K562 (cell line): ENCODE data around the gene PPAN. TPM values are rescaled to one million over a fixed set of nuclear protein-coding genes. Genes with fewer than 3 reads are reported as not detected.
A peak's percentile ranks its signal among the peaks of the same experiment; 100 is the strongest.

Source experiments
- ATAC-seq: fragments of 200-7000 bp; cut with Tn5 transposase; 3 replicates; pipeline ENCODE4 v1.9.1; 2020; ENCODE audit warnings: moderate library complexity
- BruUV-seq: library from RNA; stranded (reverse); fragments of 400-500 nt; replicated peaks from 2 replicates; lab custom pipeline; 2021; lab: Mats Ljungman, UMichigan
- CTCF ChIA-PET: fragments of 300-600 bp; formaldehyde crosslinking; extraction: SDS; loops from one replicate; lab custom pipeline; 2021; ENCODE audit warnings: low intra/inter-chr PET ratio; lab: Yijun Ruan, JAX
- POLR2A ChIA-PET: fragments of 300-600, 350-650 bp; sonication (Branson Sonifier 250); formaldehyde crosslinking; extraction: SDS; loops from one replicate; lab custom pipeline; 2021; ENCODE audit warnings: antibody characterized with exemption, inconsistent platforms; lab: Yijun Ruan, JAX
- DNase-seq, 4 experiments: peaks; one replicate each; pipeline versions ENCODE4 v3.0.0 to v3.0.0-alpha.2; 2011 to 2018; ENCODE audit warnings: low spot score in 3 of 4, mixed read lengths in 3 of 4; ENCODE audit errors: extremely low read depth in 1 of 4
- FAIRE-seq: peaks from 2 replicates; lab custom pipeline; 2011; peaks lifted over from hg19 to GRCh38; lab: Jason Lieb, UNC
- H2AFZ ChIP-seq: 2 replicates; pipeline ENCODE4 v1.6.0; 2011; ENCODE audit warnings: low read depth, low read length, control low read depth, inconsistent platforms
- H3K27ac ChIP-seq: fragments of 200-600 bp; 3 replicates; pipeline ENCODE4 v1.8.0; 2011; ENCODE audit warnings: low read depth, mild to moderate bottlenecking, control low read depth, inconsistent platforms, low read length, moderate library complexity, mixed read lengths; ENCODE audit errors: extremely low read depth
- H3K27me3 ChIP-seq, 2 experiments: fragments of 300-600 bp in 1 of 2; 2 replicates in 1 of 2; 3 replicates in 1 of 2; pipeline versions ENCODE4 v1.6.0 to v1.8.0; 2011; ENCODE audit warnings: inconsistent platforms in 2 of 2, low read length in 2 of 2, mild to moderate bottlenecking in 1 of 2, mixed read lengths in 1 of 2, moderate library complexity in 1 of 2; ENCODE audit not compliant: control insufficient read depth in 2 of 2, insufficient read depth in 2 of 2
- H3K36me3 ChIP-seq: fragments of 300-600 bp; 3 replicates; pipeline ENCODE4 v1.8.0; 2011; ENCODE audit warnings: mild to moderate bottlenecking, low read length, inconsistent platforms; ENCODE audit not compliant: control insufficient read depth, insufficient read depth
- H3K4me1 ChIP-seq, 2 experiments: fragments of 200-600 bp in 1 of 2; replicated peaks in 1 of 2; 2 replicates in 1 of 2; 3 replicates in 1 of 2; pipeline versions ENCODE4 v1.5.1 to v1.8.0; 2011; ENCODE audit warnings: inconsistent platforms in 2 of 2, low read length in 2 of 2, mild to moderate bottlenecking in 1 of 2, mixed read lengths in 1 of 2, moderate library complexity in 1 of 2; ENCODE audit not compliant: control insufficient read depth in 2 of 2, insufficient read depth in 2 of 2
- H3K4me2 ChIP-seq: 2 replicates; pipeline ENCODE4 v1.6.1; 2011; ENCODE audit warnings: low read length, control low read depth, inconsistent platforms, mixed read lengths; ENCODE audit not compliant: insufficient read depth
- H3K4me3 ChIP-seq: fragments of 200-600 bp; sonication (generic), shearing (Covaris generic); 2 replicates; pipeline ENCODE4 v1.5.1; 2016; ENCODE audit warnings: control low read depth, inconsistent platforms
- H3K79me2 ChIP-seq: fragments of 200-600 bp; 3 replicates; pipeline ENCODE4 v1.8.0; 2011; ENCODE audit warnings: low read length, inconsistent platforms; ENCODE audit not compliant: control insufficient read depth, insufficient read depth
- H3K9ac ChIP-seq, 2 experiments: 2 replicates each; pipeline versions ENCODE4 v1.6.0 to v1.6.1; 2011; ENCODE audit warnings: low read depth in 2 of 2, low read length in 2 of 2, control low read depth in 1 of 2, inconsistent platforms in 1 of 2, mild to moderate bottlenecking in 1 of 2, mixed read lengths in 1 of 2; ENCODE audit not compliant: insufficient read depth in 1 of 2
- H3K9me1 ChIP-seq: one replicate; pipeline ENCODE4 v1.6.0; 2011; ENCODE audit warnings: inconsistent platforms, mild to moderate bottlenecking, low read length, moderate library complexity; ENCODE audit not compliant: control insufficient read depth, insufficient read depth
- H3K9me3 ChIP-seq: replicated peaks from 2 replicates; pipeline ENCODE4 v1.5.1; 2011; ENCODE audit warnings: low read depth, low read length, inconsistent platforms; ENCODE audit not compliant: control insufficient read depth, insufficient read depth
- H4K20me1 ChIP-seq: replicated peaks from 2 replicates; pipeline ENCODE4 v1.6.1; 2011; ENCODE audit warnings: low read length, inconsistent platforms, mixed read lengths; ENCODE audit not compliant: control insufficient read depth, insufficient read depth
- ARID1B ChIP-seq: fragments of 450-650 bp; IDR thresholded peaks from 2 replicates; pipeline ENCODE4 v1.6.1; 2016; ENCODE audit warnings: antibody characterized with exemption, mild to moderate bottlenecking, inconsistent platforms
- ATF7 ChIP-seq: fragments of 450-650 bp; IDR thresholded peaks from 2 replicates; pipeline ENCODE4 v1.7.1; 2014; ENCODE audit warnings: mild to moderate bottlenecking, moderate library complexity
- CBFA2T3 ChIP-seq: fragments of 450-650 bp; IDR thresholded peaks from 2 replicates; pipeline ENCODE4 v1.6.1; 2017
- ESRRA ChIP-seq: fragments of 450-650 bp; IDR thresholded peaks from 2 replicates; pipeline ENCODE4 v1.6.1; 2014; ENCODE audit warnings: low read depth, mild to moderate bottlenecking, moderate library complexity, borderline replicate concordance
- FOXJ2 ChIP-seq: fragments of 200-800 bp; sonication (Bioruptor generic); IDR thresholded peaks from 2 replicates; pipeline ENCODE4 v1.6.1; 2016; ENCODE audit warnings: missing genetic modification characterization, missing compliant biosample characterization
- JUND ChIP-seq, 2 experiments: IDR thresholded peaks; 2 replicates in 1 of 2; 3 replicates in 1 of 2; pipeline ENCODE4 v1.6.1; 2011; ENCODE audit warnings: borderline replicate concordance in 2 of 2, low read depth in 2 of 2, low read length in 2 of 2, improper control_type of control experiment in 1 of 2, missing biosample characterization in 1 of 2, missing genetic modification characterization in 1 of 2, missing genetic modification reagents in 1 of 2
- NFE2L1 ChIP-seq: fragments of 450-650 bp; IDR thresholded peaks from 2 replicates; pipeline ENCODE4 v1.6.1; 2016; ENCODE audit warnings: missing genetic modification characterization, low read depth, mild to moderate bottlenecking, missing compliant biosample characterization, moderate library complexity, borderline replicate concordance
- NR2C2 ChIP-seq, 2 experiments: fragments of 200-800 bp in 1 of 2; sonication (Bioruptor generic) in 1 of 2; sonication (generic) in 1 of 2; formaldehyde crosslinking in 1 of 2; IDR thresholded peaks; 2 replicates each; pipeline versions ENCODE4 v1.6.1 to v1.8.0; 2016 to 2022; ENCODE audit warnings: mild to moderate bottlenecking in 1 of 2, missing compliant biosample characterization in 1 of 2, missing genetic modification characterization in 1 of 2, missing genetic modification reagents in 1 of 2
- SOX6 ChIP-seq: fragments of 450-650 bp; IDR thresholded peaks from 2 replicates; pipeline ENCODE4 v1.6.1; 2014; ENCODE audit warnings: mild to moderate bottlenecking
- TFAM ChIP-seq: fragments of 250-450 bp; sonication (Bioruptor Pico); conservative IDR thresholded peaks from 2 replicates; pipeline ENCODE4 v1.5.0; 2021; ENCODE audit warnings: mild to moderate bottlenecking, moderate library complexity
- ZNF778 ChIP-seq: fragments of 450-650 bp; formaldehyde crosslinking; IDR thresholded peaks from 2 replicates; pipeline ENCODE4 v1.4.0; 2020; ENCODE audit warnings: mild to moderate bottlenecking, moderate library complexity
- WGBS: fragments of 100-300 bp; shearing (Covaris generic); methylation state at CpG from one replicate; pipeline ENCODE4 v1.1.6; 2016; ENCODE audit warnings: low coverage, mixed read lengths; ENCODE audit not compliant: insufficient coverage; ENCODE audit errors: missing lambda C conversion rate; 5-methylcytosine and 5-hydroxymethylcytosine counted together
- in situ Hi-C: fragments of 300-500 bp; cut with MboI; formaldehyde crosslinking; loops from 4 replicates; pipeline ENCODE4 v1.15.0; 2018; ENCODE audit warnings: inconsistent platforms, mixed read lengths
- intact Hi-C: fragments of 100-400 bp; cut with micrococcal nuclease; formaldehyde crosslinking; loops from 2 replicates; pipeline ENCODE4 v1.14.2; 2022
- polyA plus RNA-seq, 8 experiments: library from polyadenylated mRNA; depleted of rRNA in 4 of 8; stranded (reverse) in 5 of 8; unstranded in 3 of 8; fragments of >200 nt; fragmentation: Nextera tagmentation in 2 of 8; fragmentation: Illumina TruSeq in 1 of 8; extraction: Ambion mirVana in 2 of 8; extraction: Trizol in 1 of 8; gene quantifications; 2 replicates each; pipeline versions ENCODE4 v1.2.1 to v1.2.3, GENCODE V29; 2011 to 2014; ENCODE audit warnings: inconsistent platforms in 1 of 8, missing spikeins in 1 of 8
- total RNA-seq, 7 experiments: library from RNA; depleted of rRNA in 6 of 7; stranded (reverse); fragments of >200 nt in 6 of 7; fragmentation: Illumina TruSeq in 2 of 7; extraction: Trizol in 2 of 7; gene quantifications; 2 replicates each; pipeline versions ENCODE4 v1.2.1 to v1.2.3, GENCODE V29; 2011 to 2021; ENCODE audit warnings: low replicate concordance in 1 of 7
- TF ChIP-seq, protein P1 (sequence below): fragments of 250-450 bp; sonication (Bioruptor Pico); IDR thresholded peaks from 2 replicates; pipeline ENCODE4 v1.5.0; 2021
- TF ChIP-seq, protein P2 (sequence below), 3 experiments: fragments of 200-800 bp in 1 of 3; sonication (Bioruptor generic) in 1 of 3; sonication (generic) in 1 of 3; formaldehyde crosslinking in 1 of 3; IDR thresholded peaks; 2 replicates each; pipeline versions ENCODE4 v1.6.1 to v1.8.0; 2016 to 2022; ENCODE audit warnings: mild to moderate bottlenecking in 2 of 3, missing compliant biosample characterization in 2 of 3, missing genetic modification characterization in 2 of 3, missing genetic modification reagents in 1 of 3
- TF ChIP-seq, protein P3 (sequence below), 2 experiments: fragments of 450-650 bp; conservative IDR thresholded peaks; 2 replicates each; pipeline ENCODE4 v1.6.1; 2017; ENCODE audit warnings: mild to moderate bottlenecking in 2 of 2, moderate library complexity in 2 of 2

Gene PPAN
- total and polyA plus RNA-seq, 9 of the 15 experiments (the other 6 are each of a cell fraction or from before 2014, with no cell fraction given), result 2.2 to 129 (median 59.1) TPM

DNA sequence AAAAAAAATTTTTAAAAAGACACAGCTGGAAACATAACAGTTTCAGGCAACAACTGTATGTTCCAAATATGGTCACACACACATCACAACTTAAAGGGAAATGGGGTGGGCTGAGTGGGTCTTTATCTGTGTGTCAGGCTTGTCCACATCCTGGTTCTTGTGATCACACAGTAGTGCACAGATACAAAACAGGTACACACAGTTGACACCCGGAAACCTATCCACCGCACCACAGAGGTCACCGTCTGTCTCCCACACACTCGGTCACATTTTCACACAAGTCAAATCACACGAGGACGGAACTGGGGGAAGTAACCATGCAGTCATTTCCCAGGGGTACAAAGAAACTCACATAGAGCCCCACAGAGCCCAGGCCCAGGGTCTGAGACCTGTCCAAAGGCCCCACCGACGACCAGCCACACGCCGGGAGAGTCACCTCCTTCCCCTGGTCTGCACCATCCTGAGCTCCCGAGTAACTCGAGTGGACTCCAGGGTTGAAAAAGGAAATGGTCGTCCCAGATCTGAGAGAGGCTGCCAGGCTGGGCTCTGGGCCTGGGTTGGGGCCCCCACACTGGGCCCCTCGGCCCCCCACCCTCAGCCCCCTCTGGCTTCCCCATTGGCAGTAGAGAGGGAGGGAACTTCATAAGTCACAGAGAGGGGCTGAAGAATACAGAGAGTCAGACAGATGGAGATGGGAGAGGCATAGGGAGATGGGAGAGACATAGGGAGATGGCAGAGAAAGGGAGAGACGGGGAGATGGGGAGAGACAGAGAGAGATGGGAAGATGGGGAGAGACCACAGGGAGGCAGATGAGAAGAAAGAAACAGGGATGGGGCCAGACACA, 1.3 kb upstream of the PPAN start:
- WGBS, result 25% methylated on average over 8 of the region's 15 CpGs
- CTCF ChIA-PET, result no interaction called here
- peaks cover 37% of the 10 kb centered on the region for H3K79me2 ChIP-seq
- H3K27ac ChIP-seq, result peak overlapping the region; percentile 74
- H3K4me3 ChIP-seq, result no peak overlapping the region
- no peaks in the 10 kb centered on the region for H3K9me1 ChIP-seq
- FAIRE-seq (peak; percentile 89), ATAC-seq (peak; percentile 38), DNase-seq (peak in 3 of 4 experiments; percentile 12 to 79 (median 66))
- intact Hi-C loops (no loop called here), in situ Hi-C loops (no loop called here)
- peak overlapping the region; percentile 45 to 89 for H3K9ac ChIP-seq
- no peaks in the 10 kb centered on the region for H3K27me3 ChIP-seq
- no TSS peak for BruUV-seq
- POLR2A ChIA-PET, result interaction anchor here (0.5 to 1.4 kb wide), 3 partner anchors 9 to 554 kb away, joined by 3 read pairs; no protein-coding TSS in a partner anchor
- no peaks in the 10 kb centered on the region; the same call in 1 of the 2 replicates for H4K20me1 ChIP-seq
- H3K4me2 ChIP-seq, result peak overlapping the region; percentile 28
- H3K36me3 ChIP-seq, result peaks cover 30% of the 10 kb centered on the region
- H3K9me3 ChIP-seq, result no peaks in the 10 kb centered on the region
- peak overlapping the region; percentile 75 for H2AFZ ChIP-seq
- H3K4me1 ChIP-seq, result peaks cover 34 to 47% of the 10 kb centered on the region in 2 experiments
- TF ChIP-seq, protein P1, sequence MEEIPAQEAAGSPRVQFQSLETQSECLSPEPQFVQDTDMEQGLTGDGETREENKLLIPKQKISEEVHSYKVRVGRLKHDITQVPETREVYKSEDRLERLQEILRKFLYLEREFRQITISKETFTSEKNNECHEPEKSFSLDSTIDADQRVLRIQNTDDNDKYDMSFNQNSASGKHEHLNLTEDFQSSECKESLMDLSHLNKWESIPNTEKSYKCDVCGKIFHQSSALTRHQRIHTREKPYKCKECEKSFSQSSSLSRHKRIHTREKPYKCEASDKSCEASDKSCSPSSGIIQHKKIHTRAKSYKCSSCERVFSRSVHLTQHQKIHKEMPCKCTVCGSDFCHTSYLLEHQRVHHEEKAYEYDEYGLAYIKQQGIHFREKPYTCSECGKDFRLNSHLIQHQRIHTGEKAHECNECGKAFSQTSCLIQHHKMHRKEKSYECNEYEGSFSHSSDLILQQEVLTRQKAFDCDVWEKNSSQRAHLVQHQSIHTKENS (CRISPR knock-in tag), result no peak
- no peak for TF ChIP-seq NFE2L1 (tag)
- TF ChIP-seq CBFA2T3, result peak; percentile 58
- peak; percentile 45; the same call in 1 of the 2 replicates for TF ChIP-seq ESRRA
- TF ChIP-seq SOX6, result 0 out of 2 replicates have a peak, but pooled peaks have one; percentile 36
- TF ChIP-seq, protein P2, sequence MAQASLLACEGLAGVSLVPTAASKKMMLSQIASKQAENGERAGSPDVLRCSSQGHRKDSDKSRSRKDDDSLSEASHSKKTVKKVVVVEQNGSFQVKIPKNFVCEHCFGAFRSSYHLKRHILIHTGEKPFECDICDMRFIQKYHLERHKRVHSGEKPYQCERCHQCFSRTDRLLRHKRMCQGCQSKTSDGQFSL (CRISPR knock-in tag; IDR thresholded peaks at IDR 0.05), result no peak
- TF ChIP-seq, protein P2 (tag; IDR thresholded peaks at IDR 0.05), result 0 out of 4 replicates have a peak, but pooled peaks of 1 of the 2 experiments have one; percentile 40
- TF ChIP-seq JUND (IDR thresholded peaks at IDR 0.05; ENCODE audit: borderline replicate concordance, low read depth, low read length), result 0 out of 2 replicates have a peak, but pooled peaks have one; percentile 19
- TF ChIP-seq JUND (tag; IDR thresholded peaks at IDR 0.05; ENCODE audit: borderline replicate concordance, low read depth, low read length), result no peak; the same call in 2 of the 3 replicates
- TF ChIP-seq FOXJ2 (tag), result 0 out of 2 replicates have a peak, but pooled peaks have one; percentile 39
- TF ChIP-seq TFAM (CRISPR knock-in tag), result no peak
- no peak for TF ChIP-seq NR2C2 (CRISPR knock-in tag; IDR thresholded peaks at IDR 0.05)
- peak; percentile 39; the same call in 1 of the 2 replicates for TF ChIP-seq NR2C2 (tag; IDR thresholded peaks at IDR 0.05)
- TF ChIP-seq, protein P3, sequence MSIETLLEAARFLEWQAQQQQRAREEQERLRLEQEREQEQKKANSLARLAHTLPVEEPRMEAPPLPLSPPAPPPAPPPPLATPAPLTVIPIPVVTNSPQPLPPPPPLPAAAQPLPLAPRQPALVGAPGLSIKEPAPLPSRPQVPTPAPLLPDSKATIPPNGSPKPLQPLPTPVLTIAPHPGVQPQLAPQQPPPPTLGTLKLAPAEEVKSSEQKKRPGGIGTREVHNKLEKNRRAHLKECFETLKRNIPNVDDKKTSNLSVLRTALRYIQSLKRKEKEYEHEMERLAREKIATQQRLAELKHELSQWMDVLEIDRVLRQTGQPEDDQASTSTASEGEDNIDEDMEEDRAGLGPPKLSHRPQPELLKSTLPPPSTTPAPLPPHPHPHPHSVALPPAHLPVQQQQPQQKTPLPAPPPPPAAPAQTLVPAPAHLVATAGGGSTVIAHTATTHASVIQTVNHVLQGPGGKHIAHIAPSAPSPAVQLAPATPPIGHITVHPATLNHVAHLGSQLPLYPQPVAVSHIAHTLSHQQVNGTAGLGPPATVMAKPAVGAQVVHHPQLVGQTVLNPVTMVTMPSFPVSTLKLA (conservative IDR thresholded peaks at IDR 0.05), result peak in 1 of 2 experiments; percentile 37; a peak in 1 of 4 replicates
- TF ChIP-seq ARID1B, result 0 out of 2 replicates have a peak, but pooled peaks have one; percentile 13
- peak; percentile 12; the same call in 1 of the 2 replicates for TF ChIP-seq ATF7
- no peak for TF ChIP-seq ZNF778 (CRISPR knock-in tag)
